Measurements from ENCODE around the gene RP2. TPM values are rescaled to one million over a fixed set of nuclear protein-coding genes. Genes with fewer than 3 reads are reported as not detected.

Gene RP2
- total RNA-seq, 1 donor from 2014 or later = 7.0 TPM

DNA sequence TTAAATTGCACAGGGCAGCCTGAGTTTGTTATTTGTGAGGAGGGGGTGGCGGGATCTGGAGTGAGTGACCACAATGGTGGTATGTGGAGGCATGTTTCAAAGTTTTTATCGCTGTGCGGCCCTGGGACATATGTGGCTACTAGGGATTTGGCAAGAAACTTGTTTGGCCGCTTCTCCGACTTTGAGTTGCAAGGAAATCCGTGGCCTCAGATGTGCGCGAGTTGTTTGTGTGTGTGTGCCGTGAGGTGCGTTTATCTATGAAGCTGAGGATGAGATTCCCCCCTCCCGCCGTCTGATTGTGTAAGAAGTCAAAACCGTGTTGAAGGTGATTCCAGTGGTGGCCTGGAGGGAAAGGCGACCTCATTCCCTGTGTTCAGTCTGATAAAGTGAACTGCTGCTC lies 76.8 kb downstream of the RP2 start:
- no peak for DNase-seq (ENCODE audit: low read depth)
- TF ChIP-seq, protein P1, sequence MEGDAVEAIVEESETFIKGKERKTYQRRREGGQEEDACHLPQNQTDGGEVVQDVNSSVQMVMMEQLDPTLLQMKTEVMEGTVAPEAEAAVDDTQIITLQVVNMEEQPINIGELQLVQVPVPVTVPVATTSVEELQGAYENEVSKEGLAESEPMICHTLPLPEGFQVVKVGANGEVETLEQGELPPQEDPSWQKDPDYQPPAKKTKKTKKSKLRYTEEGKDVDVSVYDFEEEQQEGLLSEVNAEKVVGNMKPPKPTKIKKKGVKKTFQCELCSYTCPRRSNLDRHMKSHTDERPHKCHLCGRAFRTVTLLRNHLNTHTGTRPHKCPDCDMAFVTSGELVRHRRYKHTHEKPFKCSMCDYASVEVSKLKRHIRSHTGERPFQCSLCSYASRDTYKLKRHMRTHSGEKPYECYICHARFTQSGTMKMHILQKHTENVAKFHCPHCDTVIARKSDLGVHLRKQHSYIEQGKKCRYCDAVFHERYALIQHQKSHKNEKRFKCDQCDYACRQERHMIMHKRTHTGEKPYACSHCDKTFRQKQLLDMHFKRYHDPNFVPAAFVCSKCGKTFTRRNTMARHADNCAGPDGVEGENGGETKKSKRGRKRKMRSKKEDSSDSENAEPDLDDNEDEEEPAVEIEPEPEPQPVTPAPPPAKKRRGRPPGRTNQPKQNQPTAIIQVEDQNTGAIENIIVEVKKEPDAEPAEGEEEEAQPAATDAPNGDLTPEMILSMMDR (conservative IDR thresholded peaks at IDR 0.05; ENCODE audit: low read depth, low read length) = no peak
- H3K4me3 ChIP-seq (ENCODE audit: low read depth, low read length) = peak overlapping the region; percentile 74

DNA sequence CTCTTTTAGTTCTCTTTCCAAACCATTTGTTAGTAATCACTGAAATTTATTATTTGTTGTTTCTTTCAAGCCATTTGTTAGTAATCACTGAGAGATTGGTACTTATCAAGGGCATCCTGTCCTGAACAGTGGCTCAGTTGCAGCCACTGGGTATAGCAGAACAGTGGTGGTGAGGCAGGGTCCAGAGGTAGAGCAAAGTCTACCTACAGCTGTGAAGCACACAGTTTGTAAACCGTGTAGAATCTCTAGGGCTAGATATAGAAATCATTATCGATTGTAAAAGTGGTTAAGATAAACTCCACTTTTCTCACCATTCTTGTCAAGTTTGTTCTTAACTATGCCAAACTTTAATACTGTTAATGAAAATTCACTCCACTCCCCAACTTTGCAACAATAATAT lies 79.4 kb downstream of the RP2 start:
- H3K4me3 ChIP-seq (ENCODE audit: low read depth, low read length) = no peak overlapping the region
- no peak for DNase-seq (ENCODE audit: low read depth)
- TF ChIP-seq, protein P1 (conservative IDR thresholded peaks at IDR 0.05; ENCODE audit: low read depth, low read length) = no peak

DNA sequence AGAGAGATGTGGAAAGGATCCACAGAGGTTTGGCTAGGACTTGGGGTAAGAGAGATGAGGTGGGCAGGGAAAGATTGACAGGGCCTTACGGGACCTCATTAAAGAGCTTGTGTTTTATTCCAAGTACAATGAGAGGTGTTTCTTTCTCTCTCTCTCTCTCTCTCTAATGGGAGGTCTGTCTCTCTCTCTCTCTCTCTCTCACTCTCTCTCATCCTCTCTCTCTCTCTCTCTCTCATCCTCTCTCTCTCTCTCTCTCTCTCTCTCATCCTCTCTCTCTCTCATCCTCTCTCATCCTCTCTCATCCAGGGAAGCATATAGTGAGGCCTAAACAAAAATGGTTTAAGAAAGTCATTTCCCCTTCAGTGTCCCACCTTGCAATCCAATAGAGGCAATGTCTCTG lies 80.8 kb downstream of the RP2 start:
- TF ChIP-seq, protein P1 (conservative IDR thresholded peaks at IDR 0.05; ENCODE audit: low read depth, low read length) = no peak
- H3K4me3 ChIP-seq (ENCODE audit: low read depth, low read length) = no peak overlapping the region
- no peak for DNase-seq (ENCODE audit: low read depth)

DNA sequence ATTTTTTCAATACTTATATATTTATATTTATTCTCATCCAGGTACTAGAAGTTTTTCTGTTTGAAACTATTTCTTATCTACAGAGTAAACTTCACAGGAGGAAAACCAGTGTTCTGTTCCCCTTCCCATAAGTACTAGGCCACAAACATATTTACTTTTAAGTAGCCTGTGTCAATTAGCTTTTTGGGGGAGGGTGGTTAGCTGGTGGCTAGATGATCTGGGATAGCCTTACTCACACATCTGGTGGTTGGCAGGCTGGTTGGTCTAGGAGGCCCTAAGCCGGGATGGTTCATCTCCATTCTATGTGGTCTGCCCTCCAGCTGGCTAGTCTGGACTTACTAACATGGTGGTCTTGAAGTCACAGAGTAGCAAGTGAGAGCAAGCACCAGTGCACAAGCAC lies 81.6 kb downstream of the RP2 start:
- TF ChIP-seq, protein P1 (conservative IDR thresholded peaks at IDR 0.05; ENCODE audit: low read depth, low read length) = no peak
- no peak for DNase-seq (ENCODE audit: low read depth)
- H3K4me3 ChIP-seq (ENCODE audit: low read depth, low read length) = no peak overlapping the region

DNA sequence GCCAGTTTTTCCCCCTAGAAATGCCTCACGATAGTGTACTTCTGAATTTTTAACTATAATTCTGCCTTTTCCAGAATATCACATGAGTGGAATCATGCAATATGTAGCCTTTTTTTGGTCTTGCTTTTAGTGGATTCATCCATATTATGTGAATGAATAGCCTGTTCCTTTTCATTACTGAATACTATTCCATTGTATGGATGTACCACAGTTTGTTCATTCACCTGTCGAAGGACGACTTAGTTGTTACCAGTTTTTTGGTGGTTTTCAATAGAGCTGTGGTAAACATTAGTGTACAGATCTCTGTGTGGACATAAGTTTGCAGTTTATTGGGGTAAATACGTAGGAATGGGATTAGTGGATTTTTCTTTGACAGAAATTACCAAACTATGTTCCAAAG lies 83.4 kb downstream of the RP2 start:
- TF ChIP-seq, protein P1 (conservative IDR thresholded peaks at IDR 0.05; ENCODE audit: low read depth, low read length) = no peak
- no peak for DNase-seq (ENCODE audit: low read depth)
- H3K4me3 ChIP-seq (ENCODE audit: low read depth, low read length) = no peak overlapping the region

DNA sequence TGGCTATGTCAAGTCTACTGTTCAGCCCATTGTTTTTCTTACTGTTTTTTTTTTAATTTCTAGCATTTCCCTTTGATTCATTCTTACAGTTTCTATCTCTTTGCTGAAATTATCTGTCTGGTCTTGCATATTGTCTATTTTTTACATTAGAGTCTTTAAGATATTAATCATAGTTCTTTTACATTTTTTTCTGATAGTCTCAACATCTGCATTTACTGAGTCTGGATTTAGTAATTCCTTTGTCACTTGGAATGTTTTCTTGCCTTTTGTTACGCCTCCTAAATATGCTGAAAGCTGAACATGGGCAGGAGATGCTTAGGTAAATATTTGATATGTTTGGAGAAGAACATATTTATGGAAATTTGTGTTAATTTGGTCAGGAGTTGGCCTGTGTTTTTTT lies 85.8 kb downstream of the RP2 start:
- no peak for DNase-seq (ENCODE audit: low read depth)
- TF ChIP-seq, protein P1 (conservative IDR thresholded peaks at IDR 0.05; ENCODE audit: low read depth, low read length) = no peak
- H3K4me3 ChIP-seq (ENCODE audit: low read depth, low read length) = no peak overlapping the region

DNA sequence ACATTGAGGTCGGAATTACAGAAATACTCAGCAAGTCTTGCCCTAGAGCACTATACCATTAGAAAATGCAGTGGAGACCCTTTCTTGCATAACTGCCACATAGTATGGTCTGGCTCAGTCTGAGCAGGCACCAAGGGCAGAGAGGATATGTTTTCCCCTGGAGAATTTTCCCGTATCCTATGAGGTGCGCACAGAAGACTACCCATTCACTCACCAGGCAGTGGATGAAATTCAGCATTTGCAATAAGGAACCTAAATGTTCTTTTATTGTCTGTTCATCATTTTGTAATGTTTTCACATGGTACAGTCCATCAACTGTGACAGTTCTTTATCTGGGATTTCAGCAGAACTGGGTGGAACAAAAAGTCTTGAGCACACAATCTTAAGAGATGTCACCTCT lies 90.9 kb downstream of the RP2 start:
- TF ChIP-seq, protein P1 (conservative IDR thresholded peaks at IDR 0.05; ENCODE audit: low read depth, low read length) = no peak
- H3K4me3 ChIP-seq (ENCODE audit: low read depth, low read length) = no peak overlapping the region
- no peak for DNase-seq (ENCODE audit: low read depth)

All from epithelial cell of proximal tubule (primary cell).